Keratinocyte (primary cell): ENCODE results near the gene GAST. TPM values are rescaled to one million over a fixed set of nuclear protein-coding genes. Genes with fewer than 3 reads are reported as not detected.

Experiments
- DNase-seq: peaks from one replicate; pipeline ENCODE4 v3.0.0-alpha.2; 2011; ENCODE audit warnings: low read depth, missing footprints, low spot score
- FAIRE-seq: peaks from 2 replicates; lab custom pipeline; 2011; peaks lifted over from hg19 to GRCh38; lab: Jason Lieb, UNC
- H2AFZ ChIP-seq: 2 replicates; pipeline ENCODE4 v1.6.0; 2012; ENCODE audit warnings: low read length, control low read depth, inconsistent platforms; ENCODE audit not compliant: control insufficient read depth
- H3K27ac ChIP-seq: 2 replicates; pipeline ENCODE4 v1.5.1; 2011; ENCODE audit warnings: low read length; ENCODE audit not compliant: control insufficient read depth, insufficient read depth
- H3K27me3 ChIP-seq: 3 replicates; pipeline ENCODE4 v1.6.0; 2011; ENCODE audit warnings: low read length; ENCODE audit not compliant: control insufficient read depth, insufficient read depth; ENCODE audit errors: extremely low read depth
- H3K36me3 ChIP-seq, 2 experiments: 2 replicates in 1 of 2; 3 replicates in 1 of 2; pipeline ENCODE4 v1.5.1; 2011; ENCODE audit warnings: low read length in 2 of 2, mild to moderate bottlenecking in 1 of 2; ENCODE audit not compliant: control insufficient read depth in 2 of 2, insufficient read depth in 2 of 2; ENCODE audit errors: extremely low read depth in 1 of 2
- H3K4me1 ChIP-seq: 3 replicates; pipeline ENCODE4 v1.5.1; 2011; ENCODE audit warnings: low read length; ENCODE audit not compliant: control insufficient read depth, insufficient read depth; ENCODE audit errors: extremely low read depth
- H3K4me2 ChIP-seq: 3 replicates; pipeline ENCODE4 v1.6.0; 2011; ENCODE audit warnings: low read depth, low read length; ENCODE audit not compliant: control insufficient read depth, insufficient read depth; ENCODE audit errors: extremely low read depth
- H3K4me3 ChIP-seq, 3 experiments: fragments of 200-600 bp in 1 of 3; sonication (generic) in 1 of 3; 2 replicates in 2 of 3; 3 replicates in 1 of 3; pipeline ENCODE4 v1.5.1; 2011 to 2016; ENCODE audit warnings: low read length in 3 of 3, mild to moderate bottlenecking in 3 of 3, control low read depth in 2 of 3, inconsistent platforms in 1 of 3, low read depth in 1 of 3, mixed read lengths in 1 of 3, mixed run types in 1 of 3, moderate library complexity in 1 of 3; ENCODE audit not compliant: control insufficient read depth in 2 of 3, insufficient read depth in 2 of 3; ENCODE audit errors: extremely low read depth in 1 of 3
- H3K79me2 ChIP-seq: 2 replicates; pipeline ENCODE4 v1.6.0; 2012; ENCODE audit warnings: low read length; ENCODE audit not compliant: control insufficient read depth, insufficient read depth
- H3K9ac ChIP-seq: 3 replicates; pipeline ENCODE4 v1.6.0; 2011; ENCODE audit warnings: low read length; ENCODE audit not compliant: control insufficient read depth, insufficient read depth; ENCODE audit errors: extremely low read depth
- H3K9me1 ChIP-seq: 3 replicates; pipeline ENCODE4 v1.6.0; 2011; ENCODE audit warnings: low read length; ENCODE audit not compliant: control insufficient read depth, insufficient read depth; ENCODE audit errors: extremely low read depth
- H3K9me3 ChIP-seq: 2 replicates; pipeline ENCODE4 v1.5.1; 2012; ENCODE audit warnings: low read depth, low read length; ENCODE audit not compliant: control insufficient read depth
- H4K20me1 ChIP-seq: 3 replicates; pipeline ENCODE4 v1.6.0; 2011; ENCODE audit warnings: low read length; ENCODE audit not compliant: control insufficient read depth, insufficient read depth; ENCODE audit errors: extremely low read depth
- CTCF ChIP-seq, 3 experiments: IDR thresholded peaks in 1 of 3; conservative IDR thresholded peaks in 1 of 3; optimal IDR thresholded peaks in 1 of 3; 2 replicates in 2 of 3; 3 replicates in 1 of 3; pipeline versions ENCODE3 to v1.5.1; 2011; ENCODE audit warnings: low read length in 3 of 3, mild to moderate bottlenecking in 3 of 3, moderate library complexity in 2 of 3, control low read depth in 1 of 3, inconsistent platforms in 1 of 3; ENCODE audit not compliant: insufficient read depth in 2 of 3; ENCODE audit errors: extremely low read depth in 1 of 3
- EZH2 ChIP-seq: IDR thresholded peaks from one replicate; pipeline ENCODE4 v1.6.1; 2012; ENCODE audit warnings: inconsistent platforms, mild to moderate bottlenecking, low read length, moderate library complexity
- dilution Hi-C: fragments of 300-500 bp; cut with MboI; formaldehyde crosslinking; loops from one replicate; pipeline ENCODE4 v1.7.0; 2020; ENCODE audit warnings: low sequenced_read_pairs; ENCODE audit not compliant: extremely low pct_ligation_motif_present
- polyA plus RNA-seq, 5 experiments: library from polyadenylated mRNA; depleted of rRNA in 3 of 5; stranded (reverse) in 3 of 5; stranded (forward) in 1 of 5; unstranded in 1 of 5; fragments of >200 nt; gene quantifications; 1 replicate in 1 of 5; 2 replicates in 3 of 5; 3 replicates in 1 of 5; pipeline versions ENCODE4 v1.2.1 to v1.2.3, GENCODE V29; 2011 to 2012; ENCODE audit warnings: missing spikeins in 2 of 5, low read depth in 1 of 5, low replicate concordance in 1 of 5

GAST gene
- polyA plus RNA-seq, 1 donor (not counting 4 experiments of a cell fraction or from before 2014, with no cell fraction given): 0.87 TPM

GRCh38 chr17:41735744-41736143 lies 23.6 kb downstream of the GAST start:
- H3K4me3 ChIP-seq: no peak overlapping the region
- H3K79me2 ChIP-seq: no peaks in the 10 kb centered on the region
- dilution Hi-C loops: no loop called here
- TF ChIP-seq EZH2: no peak
- TF ChIP-seq CTCF (optimal IDR thresholded peaks at IDR 0.05 in 1 of 3, IDR thresholded peaks at IDR 0.05 in 1 of 3, conservative IDR thresholded peaks at IDR 0.05 in 1 of 3; ENCODE audit: extremely low read depth in 1 of 3, insufficient read depth in 2 of 3, low read length in 3 of 3): no peak
- H3K9me1 ChIP-seq: peaks cover 4% of the 10 kb centered on the region
- H3K4me1 ChIP-seq: peaks cover 38% of the 10 kb centered on the region
- peaks cover 49% of the 10 kb centered on the region for H3K27me3 ChIP-seq
- H3K9me3 ChIP-seq: no peaks in the 10 kb centered on the region
- peaks cover 0 to 3% of the 10 kb centered on the region in 2 experiments for H3K36me3 ChIP-seq
- H4K20me1 ChIP-seq: no peaks in the 10 kb centered on the region
- DNase-seq (no peak), FAIRE-seq (no peak)
- no peak overlapping the region for H3K9ac ChIP-seq
- no peak overlapping the region for H3K4me2 ChIP-seq
- no peak overlapping the region for H2AFZ ChIP-seq
- H3K27ac ChIP-seq: no peak overlapping the region

- Histone ChIP-seq H3K4me2 (no peak overlapping the region), H4K20me1 (no peaks in the 10 kb centered on the region), H3K9ac (no peak overlapping the region), H3K9me1 (peaks cover 6% of the 10 kb centered on the region), H2AFZ (no peak overlapping the region), H3K27ac (no peak overlapping the region), H3K79me2 (no peaks in the 10 kb centered on the region), H3K36me3 (no peaks in the 10 kb centered on the region), H3K4me3 (no peak overlapping the region), H3K27me3 (peaks cover 38% of the 10 kb centered on the region), H3K4me1 (peaks cover 52% of the 10 kb centered on the region), H3K9me3 (no peaks in the 10 kb centered on the region)
- DNase-seq: no peak
- no peak for FAIRE-seq
- dilution Hi-C loops: no loop called here
- TF ChIP-seq EZH2 (no peak), CTCF (optimal IDR thresholded peaks at IDR 0.05 in 1 of 3, IDR thresholded peaks at IDR 0.05 in 1 of 3, conservative IDR thresholded peaks at IDR 0.05 in 1 of 3; ENCODE audit: extremely low read depth in 1 of 3, insufficient read depth in 2 of 3, low read length in 3 of 3) (no peak)
Observed at GRCh38 chr17:41736983-41737679, 25.0 kb downstream of the GAST start.
